OCI-LY1 (cell line): Measurements from ENCODE around the gene HHEX.

Experiments
- H2AFZ ChIP-seq: fragments of 200-600 bp; sonication (generic), shearing (Covaris generic); 2 replicates; pipeline ENCODE4 v1.6.0; 2014; ENCODE audit warnings: antibody characterized with exemption, mild to moderate bottlenecking, low read length
- H3F3A ChIP-seq: fragments of 200-600 bp; sonication (generic), shearing (Covaris generic); 2 replicates; pipeline ENCODE4 v1.6.0; 2014; ENCODE audit warnings: mild to moderate bottlenecking, antibody characterized with exemption, low read length, moderate library complexity; ENCODE audit not compliant: insufficient read depth
- H3K27ac ChIP-seq: fragments of 200-600 bp; sonication (generic); 2 replicates; pipeline ENCODE4 v1.5.1; 2014; ENCODE audit warnings: low read length, mixed run types, mild to moderate bottlenecking, low read depth; ENCODE audit not compliant: poor library complexity, severe bottlenecking
- H3K27me3 ChIP-seq: fragments of 200-600 bp; sonication (generic); 2 replicates; pipeline ENCODE4 v1.6.0; 2014; ENCODE audit warnings: antibody characterized with exemption, mild to moderate bottlenecking, low read length, moderate library complexity; ENCODE audit not compliant: insufficient read depth
- H3K36me3 ChIP-seq: fragments of 200-600 bp; sonication (generic); 2 replicates; pipeline ENCODE4 v1.6.1; 2014; ENCODE audit warnings: mild to moderate bottlenecking, antibody characterized with exemption, low read length, moderate library complexity, mixed read lengths; ENCODE audit not compliant: insufficient read depth
- H3K4me1 ChIP-seq: fragments of 200-600 bp; sonication (generic); 2 replicates; pipeline ENCODE4 v1.5.1; 2014; ENCODE audit warnings: mild to moderate bottlenecking, low read length, moderate library complexity; ENCODE audit not compliant: insufficient read depth, severe bottlenecking
- H3K4me2 ChIP-seq: fragments of 200-600 bp; sonication (generic), shearing (Covaris generic); 2 replicates; pipeline ENCODE4 v1.6.1; 2014; ENCODE audit warnings: low read length
- H3K4me3 ChIP-seq: fragments of 200-600 bp; sonication (generic); 2 replicates; pipeline ENCODE4 v1.5.1; 2014; ENCODE audit warnings: low read length, low read depth, mild to moderate bottlenecking, mixed read lengths; ENCODE audit not compliant: poor library complexity, severe bottlenecking
- H3K79me2 ChIP-seq: fragments of 200-600 bp; shearing (Covaris generic); 2 replicates; pipeline ENCODE4 v1.6.1; 2016; ENCODE audit warnings: mixed run types, low read length, mixed read lengths; ENCODE audit not compliant: insufficient read depth
- H3K9ac ChIP-seq: fragments of 200-600 bp; sonication (generic), shearing (Covaris generic); 2 replicates; pipeline ENCODE4 v1.6.1; 2014; ENCODE audit warnings: mild to moderate bottlenecking, low read length, mixed read lengths
- H3K9me2 ChIP-seq: fragments of 200-600 bp; sonication (generic), shearing (Covaris generic); 2 replicates; pipeline ENCODE4 v1.6.1; 2014; ENCODE audit warnings: low read depth, mild to moderate bottlenecking, low read length, mixed read lengths
- H3K9me3 ChIP-seq: fragments of 200-600 bp; shearing (Covaris generic); 2 replicates; pipeline ENCODE4 v1.6.1; 2014; ENCODE audit warnings: low read length, mixed read lengths
- H4K20me1 ChIP-seq: fragments of 200-600 bp; sonication (generic), shearing (Covaris generic); 2 replicates; pipeline ENCODE4 v1.6.0; 2016; ENCODE audit warnings: mild to moderate bottlenecking, low read length; ENCODE audit not compliant: insufficient read depth
- CTCF ChIP-seq: fragments of 200-600 bp; sonication (generic), shearing (Covaris generic); IDR thresholded peaks from 2 replicates; pipeline ENCODE4 v1.5.1; 2017; ENCODE audit warnings: mild to moderate bottlenecking, antibody characterized with exemption, low read length, moderate library complexity, mixed read lengths
- EZH2 ChIP-seq: fragments of 200-600 bp; sonication (generic), shearing (Covaris generic); IDR thresholded peaks from 2 replicates; pipeline ENCODE4 v1.8.0; 2017; ENCODE audit warnings: borderline replicate concordance, mixed run types, mild to moderate bottlenecking, antibody characterized with exemption, low read length, moderate library complexity, mixed read lengths

HHEX gene

GRCh38 chr10:92690211-92690914 is 608 bp downstream of the HHEX start:
- H3K36me3 ChIP-seq, result no peaks in the 10 kb centered on the region
- no peaks in the 10 kb centered on the region for H3K79me2 ChIP-seq
- no peaks in the 10 kb centered on the region for H3F3A ChIP-seq
- H4K20me1 ChIP-seq, result no peaks in the 10 kb centered on the region
- H2AFZ ChIP-seq, result no peak overlapping the region
- peaks cover 25% of the 10 kb centered on the region for H3K4me1 ChIP-seq
- H3K27ac ChIP-seq, result no peak overlapping the region
- peak overlapping the region; percentile 69 for H3K4me2 ChIP-seq
- H3K27me3 ChIP-seq, result no peaks in the 10 kb centered on the region
- H3K9me2 ChIP-seq, result no peaks in the 10 kb centered on the region
- TF ChIP-seq EZH2 (no peak), CTCF (no peak)
- H3K9ac ChIP-seq, result peak overlapping the region; percentile 37; the same call in 1 of the 2 replicates
- no peaks in the 10 kb centered on the region for H3K9me3 ChIP-seq
- peak overlapping the region; percentile 60 for H3K4me3 ChIP-seq

- Histone ChIP-seq H3K4me1 (peaks cover 25% of the 10 kb centered on the region), H2AFZ (no peak overlapping the region), H3K79me2 (no peaks in the 10 kb centered on the region), H3K9me2 (no peaks in the 10 kb centered on the region), H3K27ac (no peak overlapping the region), H3K9ac (no peak overlapping the region; the same call in 1 of the 2 replicates), H3K36me3 (no peaks in the 10 kb centered on the region), H4K20me1 (no peaks in the 10 kb centered on the region), H3K4me2 (peak overlapping the region; percentile 69), H3F3A (no peaks in the 10 kb centered on the region), H3K27me3 (no peaks in the 10 kb centered on the region), H3K4me3 (peak overlapping the region; percentile 60), H3K9me3 (no peaks in the 10 kb centered on the region)
- TF ChIP-seq CTCF (no peak), EZH2 (no peak)
Measured at GRCh38 chr10:92690915-92691590, 1.3 kb downstream of the HHEX start.

- Histone ChIP-seq H3K27ac (no peak overlapping the region), H3K79me2 (no peaks in the 10 kb centered on the region), H2AFZ (no peak overlapping the region), H3K27me3 (no peaks in the 10 kb centered on the region), H3K9ac (no peak overlapping the region; the same call in 1 of the 2 replicates), H3K9me2 (no peaks in the 10 kb centered on the region), H4K20me1 (no peaks in the 10 kb centered on the region), H3K4me3 (peak overlapping the region; percentile 60), H3K36me3 (no peaks in the 10 kb centered on the region), H3K4me2 (peak overlapping the region; percentile 69), H3K4me1 (peaks cover 25% of the 10 kb centered on the region), H3K9me3 (no peaks in the 10 kb centered on the region), H3F3A (no peaks in the 10 kb centered on the region)
- TF ChIP-seq CTCF, result no peak
- TF ChIP-seq EZH2, result no peak
Measured at GRCh38 chr10:92691591-92692079, 1.9 kb downstream of the HHEX start.
